Progenitor cell of endocrine pancreas (in vitro differentiated cells): ENCODE results near the gene PAM. TPM values are rescaled to one million over a fixed set of nuclear protein-coding genes. Genes with fewer than 3 reads are reported as not detected.

Source experiments
- DNase-seq: peaks from one replicate; pipeline ENCODE4 v3.0.0; 2021; ENCODE audit warnings: low spot score; ENCODE audit not compliant: unreplicated experiment
- H3K27ac Mint-ChIP-seq: 2 replicates; pipeline ENCODE4 v1.8.0; 2021; ENCODE audit warnings: mild to moderate bottlenecking, moderate library complexity, mixed read lengths
- H3K27me3 Mint-ChIP-seq: 2 replicates; pipeline ENCODE4 v1.8.0; 2021; ENCODE audit warnings: mixed read lengths
- H3K36me3 Mint-ChIP-seq: 2 replicates; pipeline ENCODE4 v1.8.0; 2022; ENCODE audit warnings: mixed read lengths; ENCODE audit not compliant: insufficient read depth
- H3K4me1 Mint-ChIP-seq: 2 replicates; pipeline ENCODE4 v1.8.0; 2021; ENCODE audit warnings: low read depth, mixed read lengths
- H3K4me3 Mint-ChIP-seq: 2 replicates; pipeline ENCODE4 v1.8.0; 2021; ENCODE audit warnings: low read depth, mild to moderate bottlenecking, moderate library complexity, mixed read lengths
- H3K9me3 Mint-ChIP-seq: 2 replicates; pipeline ENCODE4 v1.8.0; 2021; ENCODE audit warnings: low read depth, mixed read lengths
- total RNA-seq: library from RNA; stranded (reverse); gene quantifications from 2 replicates; pipeline ENCODE4 v1.2.1, GENCODE V29; 2021
- TF ChIP-seq, protein P1 (sequence below): fragments of 200-600 bp; sonication (generic); IDR thresholded peaks from one replicate; pipeline ENCODE4 v1.5.0; 2021; ENCODE audit warnings: antibody characterized with exemption, mild to moderate bottlenecking; ENCODE audit not compliant: unreplicated experiment

The PAM gene
- total RNA-seq, 1 donor from 2014 or later, result 111 TPM

DNA sequence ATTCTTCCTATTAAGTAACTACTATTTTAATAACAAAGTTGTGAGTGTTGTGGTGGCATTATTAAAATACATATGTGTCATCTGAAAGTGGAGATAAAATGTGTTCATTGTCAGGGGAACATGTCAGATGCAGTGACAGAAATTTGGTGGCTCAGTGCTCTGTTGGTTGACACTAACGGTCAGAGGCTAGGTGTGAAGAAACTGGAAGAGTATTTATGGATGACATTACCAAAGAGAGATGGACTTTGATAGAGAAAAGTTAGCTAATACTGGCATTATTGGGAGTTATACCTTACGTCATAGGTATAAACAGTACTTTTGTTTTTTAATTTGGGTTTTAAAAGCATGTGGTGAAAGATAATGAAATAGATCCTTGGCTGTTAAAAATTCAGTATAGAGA is 33.7 kb downstream of the PAM start:
- Mint-ChIP-seq H3K36me3 (peaks cover 5% of the 10 kb centered on the region), H3K4me1 (peaks cover 16% of the 10 kb centered on the region), H3K9me3 (peaks cover 8% of the 10 kb centered on the region), H3K27ac (no peak overlapping the region), H3K27me3 (no peaks in the 10 kb centered on the region), H3K4me3 (no peak overlapping the region)
- TF ChIP-seq, protein P1, sequence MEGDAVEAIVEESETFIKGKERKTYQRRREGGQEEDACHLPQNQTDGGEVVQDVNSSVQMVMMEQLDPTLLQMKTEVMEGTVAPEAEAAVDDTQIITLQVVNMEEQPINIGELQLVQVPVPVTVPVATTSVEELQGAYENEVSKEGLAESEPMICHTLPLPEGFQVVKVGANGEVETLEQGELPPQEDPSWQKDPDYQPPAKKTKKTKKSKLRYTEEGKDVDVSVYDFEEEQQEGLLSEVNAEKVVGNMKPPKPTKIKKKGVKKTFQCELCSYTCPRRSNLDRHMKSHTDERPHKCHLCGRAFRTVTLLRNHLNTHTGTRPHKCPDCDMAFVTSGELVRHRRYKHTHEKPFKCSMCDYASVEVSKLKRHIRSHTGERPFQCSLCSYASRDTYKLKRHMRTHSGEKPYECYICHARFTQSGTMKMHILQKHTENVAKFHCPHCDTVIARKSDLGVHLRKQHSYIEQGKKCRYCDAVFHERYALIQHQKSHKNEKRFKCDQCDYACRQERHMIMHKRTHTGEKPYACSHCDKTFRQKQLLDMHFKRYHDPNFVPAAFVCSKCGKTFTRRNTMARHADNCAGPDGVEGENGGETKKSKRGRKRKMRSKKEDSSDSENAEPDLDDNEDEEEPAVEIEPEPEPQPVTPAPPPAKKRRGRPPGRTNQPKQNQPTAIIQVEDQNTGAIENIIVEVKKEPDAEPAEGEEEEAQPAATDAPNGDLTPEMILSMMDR, result no peak
- no peak for DNase-seq

DNA sequence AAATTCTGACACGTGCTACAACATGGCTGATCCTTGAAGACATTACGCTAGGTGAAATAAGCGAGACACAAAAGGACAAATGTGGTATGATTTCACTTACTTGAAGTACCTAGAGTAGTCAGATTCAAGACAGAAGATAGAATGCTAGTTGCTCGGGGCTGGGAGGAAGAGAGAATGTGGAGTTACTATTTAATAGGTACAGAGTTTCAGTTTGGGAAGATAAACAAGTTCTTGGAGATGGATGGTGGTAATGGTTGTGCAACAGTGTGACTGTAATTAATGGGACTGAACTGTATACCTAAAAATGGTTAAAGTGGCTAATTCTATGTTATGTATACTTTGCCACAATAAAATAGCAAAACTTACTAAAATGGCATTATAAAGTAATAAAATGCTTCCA is 34.4 kb downstream of the PAM start:
- Mint-ChIP-seq H3K27ac (no peak overlapping the region), H3K27me3 (no peaks in the 10 kb centered on the region), H3K4me3 (no peak overlapping the region), H3K36me3 (peaks cover 2% of the 10 kb centered on the region), H3K4me1 (peaks cover 19% of the 10 kb centered on the region), H3K9me3 (peaks cover 4% of the 10 kb centered on the region)
- TF ChIP-seq, protein P1, result no peak
- DNase-seq, result no peak

DNA sequence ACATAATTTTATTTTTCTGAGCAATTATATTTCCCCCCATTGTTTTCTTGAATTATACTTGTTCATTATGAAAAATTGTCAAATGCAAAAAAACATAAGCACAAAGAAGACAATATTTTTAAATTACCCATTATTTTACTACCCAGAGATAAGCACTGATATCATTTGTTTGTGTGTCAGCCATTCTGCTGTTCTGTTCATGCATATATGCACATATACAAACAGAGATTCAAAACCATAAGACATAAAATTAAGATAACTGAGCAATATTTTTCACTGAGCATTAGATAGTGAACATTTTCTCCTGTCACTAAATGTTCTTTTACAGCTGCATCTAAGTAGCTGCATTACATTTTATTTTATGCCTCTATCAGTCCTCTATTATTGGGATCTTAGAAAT is 35.6 kb downstream of the PAM start:
- Mint-ChIP-seq H3K36me3 (no peaks in the 10 kb centered on the region), H3K27ac (no peak overlapping the region), H3K4me3 (no peak overlapping the region), H3K27me3 (no peaks in the 10 kb centered on the region), H3K4me1 (peaks cover 31% of the 10 kb centered on the region), H3K9me3 (no peaks in the 10 kb centered on the region)
- TF ChIP-seq, protein P1, result no peak
- DNase-seq, result no peak

DNA sequence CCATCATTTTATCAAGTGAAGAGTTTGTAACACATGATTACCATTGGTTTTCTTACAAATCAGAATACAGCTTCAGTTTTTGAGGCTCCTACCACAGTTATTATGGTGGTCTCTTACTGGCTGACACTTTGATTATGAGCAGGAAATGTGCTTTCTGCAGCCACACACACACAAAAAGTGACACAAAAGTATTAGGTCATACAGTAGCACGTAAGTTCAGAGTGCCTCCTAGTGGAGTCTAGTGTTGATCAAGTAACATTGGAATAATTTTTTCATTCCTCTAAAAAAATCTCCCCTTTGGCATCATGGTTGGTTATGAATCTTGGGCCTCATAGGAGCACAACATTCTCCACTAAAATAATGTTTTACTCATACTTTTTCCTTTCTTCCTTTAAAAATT is 37.6 kb downstream of the PAM start:
- no peaks in the 10 kb centered on the region for H3K9me3 Mint-ChIP-seq
- no peak for DNase-seq
- H3K27ac Mint-ChIP-seq, result no peak overlapping the region
- H3K4me3 Mint-ChIP-seq, result no peak overlapping the region
- no peaks in the 10 kb centered on the region for H3K36me3 Mint-ChIP-seq
- peaks cover 38% of the 10 kb centered on the region for H3K4me1 Mint-ChIP-seq
- no peaks in the 10 kb centered on the region for H3K27me3 Mint-ChIP-seq
- TF ChIP-seq, protein P1, result peak; percentile 22

DNA sequence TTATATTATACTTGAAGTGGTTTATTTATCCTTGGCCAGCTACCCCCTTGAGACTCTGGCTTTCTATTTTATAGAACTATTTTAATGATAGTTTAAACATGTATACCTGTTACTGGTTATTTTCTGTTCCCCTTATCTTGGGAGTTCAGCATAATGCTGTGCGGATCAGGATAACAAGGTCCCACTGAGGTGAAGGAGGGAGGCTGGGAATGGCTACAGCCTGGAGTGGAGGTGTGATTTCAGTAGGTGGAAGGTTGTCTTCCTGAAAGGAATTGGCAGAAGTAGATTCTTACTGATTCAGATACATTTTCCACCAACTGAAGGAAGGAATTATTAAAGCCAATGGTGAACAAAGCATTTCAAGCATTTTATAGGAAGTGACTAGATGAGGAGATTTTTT is 38.9 kb downstream of the PAM start:
- Mint-ChIP-seq H3K27me3 (no peaks in the 10 kb centered on the region), H3K27ac (peak overlapping the region; percentile 80), H3K4me3 (no peak overlapping the region), H3K36me3 (no peaks in the 10 kb centered on the region), H3K4me1 (peaks cover 40% of the 10 kb centered on the region), H3K9me3 (no peaks in the 10 kb centered on the region)
- no peak for DNase-seq
- TF ChIP-seq, protein P1, result no peak
